Raji (cell line): ENCODE data around the gene RTP5.

Experiments
- POLR2A ChIP-seq: IDR thresholded peaks from 2 replicates; pipeline ENCODE4 v1.6.1; 2011; ENCODE audit warnings: low read depth, low read length, control low read depth; ENCODE audit not compliant: insufficient read depth

Gene RTP5

DNA sequence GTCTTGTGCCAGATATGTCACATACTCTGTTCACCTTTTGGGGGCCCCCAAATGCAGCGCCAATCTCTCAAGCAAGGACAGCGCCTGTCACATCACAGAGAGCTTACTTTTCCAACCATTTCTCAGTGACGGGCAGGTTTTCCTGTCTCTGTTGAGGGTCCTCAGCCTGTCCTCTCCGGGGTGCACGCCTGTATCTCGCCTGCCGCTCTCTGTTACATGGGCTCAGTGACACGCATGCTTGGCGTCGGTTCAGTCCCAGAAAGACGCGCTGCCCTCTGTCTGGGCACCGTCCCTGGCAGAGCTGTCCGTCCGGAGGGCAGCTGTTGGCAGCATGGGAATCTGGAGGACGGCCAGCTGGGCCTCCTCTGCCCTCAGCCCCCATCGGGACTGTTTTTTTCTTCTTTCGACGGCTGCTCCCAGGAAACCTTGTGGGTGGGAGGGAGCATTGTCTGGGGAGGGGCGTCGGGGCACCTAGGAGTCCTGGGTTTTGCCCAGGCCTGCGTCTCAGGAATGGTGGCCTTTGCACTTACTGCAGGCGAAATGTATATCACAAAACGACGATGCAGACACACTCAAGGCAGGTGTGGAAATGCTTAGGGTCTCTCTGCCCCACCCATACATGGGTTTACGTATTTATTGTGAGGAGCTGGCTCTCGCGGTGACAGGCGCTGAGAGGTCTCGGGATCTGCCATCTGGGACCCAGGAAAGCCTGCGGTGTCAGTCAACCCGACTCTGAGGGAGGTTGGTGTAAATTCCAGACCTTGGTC is 30.9 kb downstream of the RTP5 start:
- TF ChIP-seq POLR2A = no peak

DNA sequence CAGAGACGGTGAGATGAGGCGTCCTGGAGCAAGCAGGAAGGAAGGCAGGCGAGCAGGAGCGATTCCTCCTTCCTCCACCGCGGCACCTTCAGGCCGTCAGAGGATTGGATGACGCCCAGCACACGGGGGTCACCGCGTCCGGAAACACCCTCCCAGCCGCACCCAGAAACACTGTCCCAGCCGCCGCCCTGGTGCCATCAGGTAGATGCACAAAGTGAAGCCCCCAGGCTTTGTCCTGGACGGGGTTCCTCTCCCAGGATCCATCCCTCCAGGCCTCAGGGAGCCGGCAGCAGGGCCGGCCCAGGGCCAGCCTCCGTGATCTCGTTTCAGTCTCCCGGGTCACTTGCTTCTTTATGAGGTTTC is 31.5 kb downstream of the RTP5 start:
- no peak for TF ChIP-seq POLR2A

DNA sequence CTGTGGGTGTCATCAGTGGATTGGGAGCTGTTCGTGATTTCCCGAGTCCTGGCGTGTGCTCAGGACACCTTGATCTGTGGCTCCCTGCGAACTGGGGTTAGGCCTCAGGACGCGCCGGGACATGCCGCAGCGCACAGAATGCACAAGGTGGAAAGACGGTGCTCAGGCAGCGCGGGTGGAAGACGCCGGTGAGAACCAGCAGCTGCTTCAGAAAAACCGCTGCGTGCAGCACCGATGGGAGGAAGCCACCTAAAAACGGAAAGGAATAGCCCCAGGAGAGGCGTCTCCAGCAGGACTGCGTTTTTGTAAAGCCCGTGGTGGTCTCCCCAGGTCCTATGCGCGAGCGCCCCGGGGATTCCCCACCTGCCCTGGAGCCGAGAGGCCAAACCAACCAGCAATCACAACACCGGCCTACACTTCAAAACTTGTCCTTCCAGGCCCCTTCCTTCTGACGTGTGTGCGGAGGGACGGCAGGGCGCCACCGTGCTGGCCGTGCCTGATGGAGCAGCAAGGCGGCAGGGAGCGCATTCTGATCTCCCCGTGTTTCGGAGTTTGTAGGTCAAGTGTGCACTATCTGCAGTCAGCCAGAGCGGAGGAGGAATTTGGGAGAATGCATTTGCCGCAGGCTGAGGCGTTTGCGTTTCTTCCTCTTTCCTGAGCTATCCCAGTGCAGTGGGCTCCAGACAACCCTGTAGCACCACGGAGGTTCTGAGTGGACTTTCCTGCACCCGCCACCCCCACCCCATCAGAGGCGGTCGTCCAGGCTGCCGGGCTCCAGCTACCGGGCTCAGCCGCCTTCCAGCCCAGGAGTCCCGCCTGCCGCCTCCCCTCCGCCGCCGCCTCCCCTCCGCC is 32.2 kb downstream of the RTP5 start:
- TF ChIP-seq POLR2A = no peak

DNA sequence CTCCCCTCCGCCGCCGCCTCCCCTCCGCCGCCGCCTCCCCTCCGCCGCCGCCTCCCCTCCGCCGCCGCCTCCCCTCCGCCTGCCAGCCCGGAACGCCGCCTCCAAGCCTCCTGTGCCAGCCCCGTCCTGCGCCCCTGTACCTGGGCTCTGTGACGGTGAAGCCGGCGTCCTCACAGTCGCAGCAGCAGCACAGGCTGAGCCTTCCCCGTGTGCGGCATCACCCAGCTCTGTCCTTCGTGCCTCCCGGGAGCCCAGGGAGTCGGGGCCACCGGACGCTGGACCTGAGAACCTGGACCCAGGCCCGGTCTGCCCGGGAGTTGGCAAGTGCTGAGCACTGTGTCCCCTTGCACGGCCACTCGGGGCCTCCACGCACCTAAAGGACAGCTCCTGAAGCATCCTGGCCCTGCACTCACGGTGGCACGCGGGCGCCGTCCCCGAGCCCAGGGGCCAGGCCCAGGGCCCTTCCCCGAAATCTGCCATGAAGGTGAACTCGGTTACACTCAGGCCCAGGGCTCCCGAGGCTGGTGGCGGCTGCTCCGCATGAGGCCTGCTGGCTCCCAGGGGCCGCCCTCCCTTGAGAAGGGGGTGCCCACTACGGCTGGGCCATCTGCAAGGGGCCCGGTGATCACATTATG is 32.9 kb downstream of the RTP5 start:
- TF ChIP-seq POLR2A = no peak

DNA sequence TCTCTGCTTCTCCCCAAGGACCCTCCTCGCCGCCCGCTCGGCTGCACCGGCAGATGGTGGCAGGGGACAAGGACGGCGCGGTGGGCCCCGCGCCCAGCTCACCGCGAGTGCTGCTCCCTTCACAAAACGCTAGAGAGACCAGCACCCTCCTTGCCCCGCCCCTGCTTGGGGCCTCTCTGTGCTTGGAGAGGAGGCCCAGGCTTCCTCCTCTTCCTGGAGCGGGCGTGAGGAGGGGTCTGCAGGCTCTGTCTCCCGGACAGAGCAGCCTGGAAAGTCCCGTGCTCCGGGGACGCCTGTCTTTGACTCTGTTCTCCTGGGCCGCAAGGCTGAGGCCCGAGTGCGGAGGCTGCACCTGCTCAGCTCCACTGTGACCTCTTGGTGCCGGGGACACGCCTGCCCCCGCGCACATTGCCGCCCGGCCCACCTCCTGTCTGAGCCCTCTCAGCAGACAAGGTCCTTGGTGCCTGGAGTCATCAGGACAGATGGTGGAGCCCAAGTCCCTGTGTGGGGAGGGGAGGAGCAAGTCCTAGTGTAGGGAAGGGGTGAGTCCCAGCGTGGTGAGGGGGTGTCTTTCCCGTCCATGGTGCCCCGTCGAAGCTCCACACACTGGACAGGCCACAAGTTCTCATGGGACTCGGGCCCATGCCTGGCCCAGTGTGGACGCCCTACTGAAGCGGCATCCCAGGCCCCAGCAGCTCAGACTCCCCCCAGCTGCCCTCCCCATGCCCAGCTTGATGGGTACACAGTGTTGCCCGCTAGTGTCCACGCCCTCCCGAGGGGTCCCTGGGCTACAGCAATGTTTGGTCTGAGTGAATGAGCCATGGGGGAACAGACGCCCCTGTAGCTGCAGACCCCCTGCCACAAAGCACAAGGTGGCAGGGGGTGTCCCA is 33.8 kb downstream of the RTP5 start:
- no peak for TF ChIP-seq POLR2A

DNA sequence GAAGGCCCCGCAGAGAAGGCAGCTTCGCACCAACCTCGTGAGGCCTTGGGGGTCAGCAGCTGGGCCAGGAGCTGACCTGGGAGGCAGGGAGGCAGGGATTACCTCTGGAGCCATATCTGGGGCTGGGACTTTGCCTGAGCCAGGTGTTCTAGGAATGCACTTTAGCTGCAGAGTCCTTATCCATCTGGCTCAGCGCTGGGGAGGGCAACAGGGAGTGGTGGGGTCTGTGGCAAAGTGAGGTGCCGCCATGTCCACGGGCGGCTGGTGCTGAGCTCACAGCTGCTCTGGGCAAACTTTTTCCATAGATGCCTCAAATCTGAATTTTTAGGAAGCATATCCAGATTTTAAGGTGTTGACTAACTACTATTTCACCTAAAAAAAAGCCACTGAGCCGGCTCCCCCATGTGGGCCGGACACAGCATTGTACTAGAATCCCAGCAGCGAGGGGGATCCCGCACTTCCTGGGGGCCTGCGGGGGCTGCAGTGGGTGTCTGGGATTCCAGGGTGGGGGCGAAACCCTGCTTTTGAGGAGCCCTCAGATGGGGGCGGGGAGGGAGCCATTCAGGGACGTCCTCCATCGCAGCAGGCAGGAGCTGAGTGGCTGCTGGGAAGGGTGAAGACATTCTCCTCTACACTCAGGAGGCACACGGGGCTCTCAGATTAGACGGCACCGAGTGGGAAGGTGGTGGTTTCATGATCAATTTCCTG is 34.6 kb downstream of the RTP5 start:
- TF ChIP-seq POLR2A = no peak

DNA sequence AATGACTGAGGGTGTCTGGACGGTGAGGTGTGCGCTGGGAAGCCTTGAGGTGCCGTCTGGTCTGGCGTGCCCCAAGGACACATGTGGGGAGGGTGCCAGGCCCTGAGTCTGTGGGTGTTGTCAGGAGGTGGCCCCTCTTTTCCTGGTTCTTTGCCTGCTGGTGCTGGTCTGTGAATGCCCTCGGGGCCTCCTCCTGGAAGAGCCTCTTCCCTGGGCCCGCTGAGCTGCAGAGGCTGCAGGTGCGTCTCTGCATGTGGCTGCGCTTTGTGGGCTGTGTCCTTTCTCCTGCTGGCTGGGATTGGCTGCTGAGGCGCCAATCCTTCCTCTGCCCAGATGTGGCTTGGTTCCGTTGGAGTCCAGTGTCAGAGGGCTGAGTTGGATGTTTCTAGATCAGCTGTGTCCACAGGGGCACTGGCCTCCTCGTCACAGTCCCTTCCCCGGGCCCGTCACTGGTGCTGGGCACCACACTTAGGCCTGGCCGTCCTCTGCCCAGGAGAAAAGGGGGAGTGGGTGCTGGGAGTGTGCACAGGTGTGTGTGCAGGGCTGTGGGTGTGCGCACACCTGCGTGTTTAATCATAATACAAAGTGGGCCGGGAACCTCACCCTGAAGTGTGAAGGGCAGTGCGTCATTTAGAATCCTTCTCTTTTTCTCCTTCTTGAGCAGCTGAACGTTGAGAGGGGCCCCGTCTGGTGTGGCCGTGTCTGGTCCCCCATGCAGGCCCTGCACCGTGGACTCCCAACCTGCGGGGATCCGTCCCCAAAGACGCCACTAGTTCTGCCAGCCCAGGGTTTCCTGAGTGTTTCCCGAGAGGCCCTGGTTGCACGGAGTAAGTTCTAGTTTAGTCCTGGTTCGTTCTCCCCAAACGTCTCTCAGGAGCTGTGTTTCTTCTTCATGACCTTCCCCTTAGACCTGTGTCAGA is 35.5 kb downstream of the RTP5 start:
- TF ChIP-seq POLR2A = no peak

DNA sequence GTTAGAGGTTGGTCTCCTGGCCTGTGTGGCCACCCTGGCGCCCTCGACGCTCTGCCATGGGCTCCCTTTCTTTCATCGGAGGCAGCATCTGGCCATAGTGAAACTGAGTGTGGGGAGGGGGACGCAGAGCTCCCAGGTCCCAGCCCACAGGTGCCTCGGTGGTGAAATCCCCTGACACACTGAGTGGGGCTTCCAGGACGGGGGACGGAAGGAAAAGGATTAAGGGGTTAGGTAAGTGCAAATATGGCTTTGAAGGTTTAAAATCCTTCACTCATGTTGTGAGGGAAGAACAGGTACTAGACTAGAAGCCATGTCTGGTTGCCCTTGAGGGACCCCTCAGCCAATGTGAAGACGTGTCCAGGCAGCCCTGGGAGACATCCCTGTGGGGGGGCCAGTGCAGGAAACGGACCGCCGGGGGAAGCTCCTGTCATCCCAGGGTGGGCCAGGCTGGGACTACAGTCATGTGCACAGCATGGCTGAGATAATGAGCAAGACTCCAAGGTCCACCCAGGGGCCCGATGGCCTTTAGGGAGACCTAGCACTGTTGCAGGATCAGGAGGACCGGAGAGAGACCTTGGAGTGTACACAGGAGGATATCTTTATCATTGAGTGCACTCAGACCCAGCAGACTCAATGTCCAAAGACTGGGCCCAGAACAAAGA is 36.3 kb downstream of the RTP5 start:
- TF ChIP-seq POLR2A = no peak

DNA sequence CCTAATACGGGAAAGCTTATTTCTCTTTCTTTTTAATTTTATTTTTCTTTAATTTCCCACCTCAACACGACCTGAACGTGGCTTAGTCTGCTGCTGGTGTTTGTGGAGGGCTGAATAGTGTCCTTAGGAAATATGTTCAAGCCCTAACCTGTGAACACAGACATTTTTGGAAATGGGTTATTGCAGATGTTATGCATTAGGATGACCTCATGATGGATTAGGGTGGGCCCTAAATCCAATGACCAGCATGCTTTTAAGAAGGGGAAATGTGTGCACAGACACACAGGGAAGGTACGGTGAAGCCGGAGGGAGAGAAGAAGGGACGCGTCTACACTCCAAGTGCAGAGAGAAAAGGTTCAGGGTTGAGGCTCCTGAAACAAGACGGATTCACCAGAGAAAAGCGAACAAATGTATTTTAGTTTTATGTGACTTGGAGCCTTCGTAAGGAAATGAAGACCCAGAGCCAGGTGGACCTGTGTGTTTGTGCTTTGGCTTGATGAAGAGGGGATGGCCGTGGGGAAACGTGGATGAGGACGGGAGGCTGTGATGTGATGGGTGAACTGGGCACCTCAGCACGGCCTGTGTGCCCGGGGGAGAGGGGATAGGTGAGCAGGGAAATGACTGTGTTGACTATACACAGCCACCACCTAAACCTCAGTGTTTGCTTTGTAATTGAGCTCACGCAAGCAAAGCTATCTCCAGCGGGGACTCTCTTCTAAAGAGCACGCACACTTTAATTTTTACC is 37.5 kb downstream of the RTP5 start:
- no peak for TF ChIP-seq POLR2A

DNA sequence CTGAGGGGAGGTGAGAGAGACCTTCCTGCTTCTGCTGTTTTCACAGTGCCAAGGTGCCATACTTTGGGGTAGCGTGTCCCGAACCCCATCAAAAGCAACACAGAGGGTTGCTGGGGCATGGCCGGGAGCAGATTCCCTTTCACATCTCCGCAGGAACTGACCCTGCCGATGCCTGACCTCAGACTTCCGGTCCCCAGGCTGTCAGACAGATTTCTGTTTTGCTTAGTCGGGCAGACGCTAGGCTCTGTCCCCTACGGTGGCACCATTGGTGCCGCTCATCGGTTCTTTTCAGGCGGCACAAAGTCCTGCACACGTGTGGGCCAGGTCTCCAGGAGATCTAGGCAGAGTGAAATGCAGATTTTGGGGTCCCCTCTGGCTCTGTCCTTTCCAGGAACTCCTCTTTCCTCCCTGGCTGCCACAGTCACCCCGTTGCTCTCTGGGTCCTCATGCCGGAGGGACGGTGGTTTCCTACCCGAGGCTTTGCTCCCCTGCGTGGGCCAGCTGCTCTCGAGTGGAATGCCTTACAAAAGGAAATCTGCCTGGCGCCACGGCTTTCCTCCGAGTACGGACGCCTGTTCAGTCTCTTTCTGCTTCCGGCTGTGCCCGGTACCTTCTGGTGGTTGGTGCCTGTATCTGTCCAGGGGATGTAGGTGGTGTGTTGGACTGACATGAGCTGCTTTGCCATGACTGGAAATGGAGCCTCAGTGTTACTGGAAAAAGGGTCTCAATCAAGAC is 39.3 kb downstream of the RTP5 start:
- no peak for TF ChIP-seq POLR2A

DNA sequence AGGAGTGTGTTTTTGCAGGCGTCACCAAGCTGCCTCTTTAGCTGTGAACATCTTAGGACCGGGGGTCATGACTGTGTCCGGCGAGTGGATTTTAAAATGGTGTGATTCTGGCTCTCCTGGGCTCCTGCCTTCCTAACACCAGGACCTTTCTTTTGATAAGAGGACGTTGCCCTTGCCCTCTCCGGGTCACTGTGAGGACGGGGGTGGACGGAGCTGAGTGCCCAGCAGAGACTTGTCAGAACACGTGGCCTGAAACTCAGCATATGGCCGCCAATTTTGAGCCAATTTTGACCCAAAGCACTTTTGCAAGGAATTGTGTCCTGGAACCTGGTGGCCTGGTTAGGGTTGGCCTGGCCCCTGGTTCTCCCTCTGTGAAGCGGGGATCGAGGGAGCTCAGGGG is 40.2 kb downstream of the RTP5 start:
- no peak for TF ChIP-seq POLR2A
